HG03196 (cell line): ENCODE measurements around the gene RBM4.

Experiments
- ATAC-seq: cut with Tn5 transposase; IDR thresholded peaks from one replicate; pipeline ENCODE4 v1.9.1; 2021; ENCODE audit not compliant: unreplicated experiment

The RBM4 gene

GRCh38 chr11:66687831-66688281 is 49.4 kb downstream of the RBM4 start:
- no peak for ATAC-seq

DNA sequence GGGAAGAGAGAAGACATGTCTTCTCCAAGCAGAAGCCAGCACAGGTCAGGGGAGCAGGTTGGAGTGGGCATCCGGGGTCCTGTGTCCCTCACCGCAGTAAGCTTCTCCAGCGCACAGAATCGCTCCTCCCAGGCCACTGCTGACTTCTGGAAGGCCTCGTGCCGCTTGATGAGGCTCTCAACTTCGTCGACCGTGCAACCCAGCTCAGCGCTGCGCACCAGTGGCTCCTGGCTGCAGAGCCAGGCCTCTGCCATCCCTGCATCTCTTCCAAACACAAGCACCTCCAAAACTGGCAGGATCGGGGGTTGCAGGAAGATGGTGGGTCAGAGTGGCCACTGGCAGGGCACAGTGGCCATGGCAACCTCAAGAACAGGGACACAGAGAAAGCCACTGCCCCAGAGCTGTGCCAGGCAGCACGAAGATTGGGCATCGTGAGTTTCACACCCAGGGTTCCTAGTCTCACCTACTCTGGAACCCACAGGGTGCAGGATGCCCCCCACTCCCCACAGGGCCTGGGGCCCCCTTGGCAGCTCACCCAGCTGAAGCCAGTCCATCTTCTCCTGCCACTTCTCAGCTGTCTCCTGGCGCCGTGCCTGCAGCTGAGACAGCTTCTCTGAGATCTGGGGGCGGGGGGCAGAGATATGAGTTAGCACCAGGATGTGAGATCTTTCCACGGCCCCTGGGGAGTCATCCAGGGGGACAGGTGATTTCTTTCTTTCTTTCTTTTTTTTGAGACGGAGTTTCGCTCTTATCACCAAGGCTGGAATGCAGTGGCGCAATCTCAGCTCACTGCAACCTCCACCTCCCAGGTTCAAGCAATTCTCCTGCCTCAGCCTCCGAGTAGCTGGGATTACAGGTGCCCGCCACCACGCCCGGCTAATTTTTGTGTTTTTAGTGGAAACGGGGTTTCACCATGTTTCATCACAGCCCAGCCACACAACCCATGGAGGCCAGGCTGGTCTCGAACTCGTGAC is 50.3 kb downstream of the RBM4 start:
- ATAC-seq: no peak

DNA sequence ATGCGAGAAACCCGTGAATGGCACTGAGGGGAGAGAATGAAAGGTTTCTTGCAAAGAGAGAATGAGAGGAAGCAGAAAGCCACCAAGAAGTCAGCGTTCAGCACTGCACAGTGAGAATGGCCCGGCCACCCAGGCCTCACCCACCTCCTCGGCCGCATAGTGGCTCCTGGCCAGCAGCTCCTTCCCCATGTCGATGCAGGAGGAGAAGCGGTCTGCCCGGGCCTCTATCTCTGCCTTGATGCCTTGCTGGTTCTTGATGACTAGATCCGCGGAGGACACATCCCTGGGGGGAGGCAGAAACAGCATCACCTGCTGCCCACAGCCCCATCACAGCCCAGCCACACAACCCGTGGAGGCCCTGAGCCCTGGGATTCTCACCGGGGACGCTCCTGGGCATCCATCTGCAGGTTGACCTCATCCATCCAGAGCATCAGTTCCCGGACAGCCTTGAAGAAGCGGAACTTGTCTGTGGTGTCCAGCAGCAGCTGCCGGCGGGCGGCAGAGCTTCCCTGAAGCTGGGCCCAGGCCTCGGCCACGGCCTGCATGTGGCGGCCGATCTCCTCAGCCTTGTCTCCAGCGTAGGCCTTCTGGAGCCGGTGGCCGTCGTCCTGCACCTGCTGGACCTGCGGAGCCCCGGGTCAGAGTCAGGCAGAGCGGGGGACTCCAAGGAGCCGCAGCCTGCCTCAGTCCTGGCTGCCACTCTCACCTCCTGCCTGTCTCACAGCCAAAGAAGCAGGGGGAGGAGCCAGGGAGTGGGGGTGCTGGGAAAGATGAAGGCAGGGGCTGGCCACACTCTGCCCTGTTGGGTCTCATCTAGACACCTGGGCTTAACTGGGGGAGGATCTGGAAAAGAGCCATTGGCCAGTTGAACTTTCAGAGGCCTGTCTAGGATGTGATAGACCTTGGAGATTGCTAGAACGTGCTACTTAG is 51.4 kb downstream of the RBM4 start:
- ATAC-seq: no peak

DNA sequence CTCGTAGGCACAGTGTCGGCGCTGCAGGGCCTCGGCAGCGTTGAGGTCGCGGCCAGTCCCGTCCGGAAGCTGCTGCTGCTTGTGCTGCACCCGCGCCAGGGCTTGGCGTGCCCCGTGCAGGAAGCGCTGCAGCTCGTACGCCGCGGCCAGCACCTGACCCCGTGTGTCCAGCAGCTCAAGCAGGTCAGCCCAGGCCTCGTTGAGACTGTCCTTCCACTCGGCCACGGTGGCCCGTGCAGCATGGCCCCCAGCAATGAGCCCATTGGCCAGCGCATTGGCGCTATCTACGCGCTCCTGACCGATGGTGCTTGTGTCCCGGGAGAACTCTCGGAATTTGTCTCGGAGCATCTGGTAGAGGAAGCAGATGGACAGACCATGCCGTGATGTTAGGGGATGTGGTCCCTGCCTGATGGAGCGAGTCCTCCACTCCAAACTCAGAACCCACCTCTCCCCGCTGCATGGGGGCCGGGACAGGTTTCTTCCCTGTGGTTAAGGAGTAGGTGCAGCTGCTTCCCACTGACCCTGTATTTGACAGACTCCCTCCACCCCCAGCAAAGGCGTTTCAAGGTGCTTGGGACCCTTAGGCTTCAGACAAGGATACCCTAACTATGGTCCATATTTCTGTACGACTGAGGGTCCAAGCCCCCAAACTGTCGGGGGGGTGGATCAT is 52.9 kb downstream of the RBM4 start:
- ATAC-seq: no peak

DNA sequence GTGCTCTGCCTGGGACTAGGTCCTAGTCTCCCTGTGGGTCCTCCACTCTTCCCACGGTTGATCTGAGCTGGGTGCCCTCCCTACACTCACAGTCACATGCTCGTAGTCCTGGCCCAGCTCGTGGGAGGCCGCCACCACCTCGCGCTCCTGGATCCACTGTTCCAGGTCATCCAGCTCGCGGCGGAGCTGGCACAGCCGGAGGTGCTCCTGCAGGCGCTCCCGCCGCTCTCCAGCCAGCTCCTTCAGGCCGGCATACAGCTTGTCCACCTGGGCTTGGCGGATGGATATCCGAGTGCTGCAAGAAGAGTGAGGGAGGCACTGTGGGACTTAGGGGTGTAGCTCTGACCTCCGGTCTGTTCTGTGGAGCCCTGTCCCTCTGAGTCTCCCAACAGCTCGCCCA is 53.9 kb downstream of the RBM4 start:
- no peak for ATAC-seq

DNA sequence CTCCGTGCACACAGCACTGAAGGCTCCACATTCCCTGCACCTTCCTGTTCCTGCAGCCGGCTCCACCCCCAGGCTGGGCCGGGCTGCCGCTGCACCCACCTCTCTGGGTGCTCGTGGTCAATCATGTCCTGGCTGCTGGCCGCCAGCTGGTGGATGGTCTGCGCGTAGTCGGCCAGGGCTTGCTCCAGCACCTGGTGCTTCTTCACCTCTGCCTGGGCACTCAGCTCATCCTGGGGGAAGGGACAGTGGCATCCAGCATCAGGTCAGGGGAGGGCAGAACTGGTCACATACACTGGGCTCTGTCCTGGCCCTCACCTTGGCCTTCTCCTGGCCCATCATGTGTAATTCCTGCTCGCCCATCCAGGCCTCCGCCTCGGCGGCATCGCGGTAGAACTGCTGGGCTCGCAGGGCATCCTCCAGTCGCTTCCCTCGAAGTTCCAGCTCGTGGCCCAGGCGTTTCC is 54.4 kb downstream of the RBM4 start:
- ATAC-seq: no peak

DNA sequence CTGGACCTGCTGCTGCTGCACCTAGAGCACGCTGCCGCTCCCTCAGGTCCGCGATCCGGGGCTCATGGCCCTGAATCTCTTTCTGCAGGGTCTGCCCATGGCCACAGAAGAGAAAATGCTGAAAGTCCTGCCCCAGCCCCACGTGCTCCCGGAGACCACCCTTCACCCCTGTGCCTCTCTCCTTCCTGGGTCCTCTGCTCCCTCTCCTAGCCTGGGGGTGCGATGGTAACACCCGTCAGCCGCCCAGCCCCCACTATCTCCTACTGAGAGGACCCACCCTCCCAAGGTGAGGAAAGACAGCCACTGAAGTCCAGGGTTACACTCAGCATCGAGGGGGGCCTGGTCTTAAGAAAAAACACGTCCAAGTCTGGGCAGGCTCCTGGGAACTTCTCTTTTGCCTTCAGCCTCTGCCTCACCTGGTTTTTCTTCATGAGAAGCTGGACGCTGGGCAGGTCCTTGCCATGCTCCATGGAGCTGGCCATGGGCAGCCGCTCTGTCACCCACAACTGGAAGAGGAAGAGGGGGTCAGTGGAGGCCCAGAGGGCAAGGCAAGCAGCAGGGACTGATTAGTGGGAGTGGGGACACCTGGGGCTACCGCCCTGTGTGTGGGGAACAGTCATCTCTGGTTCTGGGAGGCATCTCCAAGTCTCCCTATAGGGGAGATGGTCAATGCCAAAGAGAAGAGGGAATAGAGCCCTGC is 55.0 kb downstream of the RBM4 start:
- no peak for ATAC-seq

DNA sequence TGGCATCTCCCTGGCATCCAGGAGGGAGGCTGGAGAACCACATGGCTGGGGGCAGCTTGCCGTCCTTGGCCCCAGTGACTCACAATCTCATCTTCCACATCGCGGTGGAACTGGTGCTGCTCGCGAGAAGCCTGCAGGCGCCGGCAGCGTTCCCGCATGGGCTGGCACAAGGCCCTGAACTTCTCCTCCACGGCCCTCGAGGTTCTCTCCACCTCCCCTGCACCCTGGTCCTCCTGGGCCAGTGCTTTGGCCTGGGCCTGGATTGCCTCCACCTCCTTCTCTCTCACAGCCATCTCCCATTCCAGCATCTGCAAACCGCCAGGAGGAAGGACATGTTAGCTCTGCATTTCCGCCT is 55.5 kb downstream of the RBM4 start:
- ATAC-seq: no peak

- no peak for ATAC-seq
Observed at GRCh38 chr11:66694732-66695207, 56.3 kb downstream of the RBM4 start.
